GM19035 (cell line): ENCODE results near the gene RDM1.

Source experiments
- ATAC-seq: cut with Tn5 transposase; IDR thresholded peaks from one replicate; pipeline ENCODE4 v1.9.1; 2021; ENCODE audit not compliant: unreplicated experiment

RDM1 gene

GRCh38 chr17:35875072-35875799 is 55.3 kb downstream of the RDM1 start:
- ATAC-seq: no peak

GRCh38 chr17:35872196-35872980 is 58.2 kb downstream of the RDM1 start:
- ATAC-seq: no peak

GRCh38 chr17:35870906-35871819 is 59.4 kb downstream of the RDM1 start:
- no peak for ATAC-seq

- no peak for ATAC-seq
Measured at GRCh38 chr17:35868737-35869136, 61.8 kb downstream of the RDM1 start, which contains the start of gene HEATR9. HEATR9 (minus strand) TSS chr17:35868891; CDS start chr17:35868742, 149 bp downstream.
